ENCODE results near the gene SLAMF6. TPM values are rescaled to one million over a fixed set of nuclear protein-coding genes. Genes with fewer than 3 reads are reported as not detected.

Gene SLAMF6
- total and polyA plus RNA-seq, 3 donors from 2014 or later: 0.68 to 2.3 (median 1.6) TPM

- WGBS, 2 donors: 92 to 96% methylated on average over 6 of the region's 6 CpGs
Observed at GRCh38 chr1:160465123-160465522, 57.9 kb downstream of the SLAMF6 start.

GRCh38 chr1:160460683-160461287, 62.3 kb downstream of the SLAMF6 start:
- intact Hi-C loops (cut with DNase I; ENCODE audit: low total_unique reads): no loop called here
- no peak for DNase-seq
- WGBS, 2 donors: 66 to 67% methylated on average over 4 of the region's 4 CpGs
- no peaks in the 10 kb centered on the region for H3K9me3 ChIP-seq
- no peak overlapping the region for H3K4me3 ChIP-seq
- TF ChIP-seq CTCF (IDR thresholded peaks at IDR 0.05): no peak
- TF ChIP-seq POLR2A (IDR thresholded peaks at IDR 0.05): no peak
- H3K4me1 ChIP-seq: no peaks in the 10 kb centered on the region
- no peaks in the 10 kb centered on the region for H3K36me3 ChIP-seq (ENCODE audit: low read depth, missing control alignments)
- H3K27me3 ChIP-seq: no peaks in the 10 kb centered on the region
- H3K27ac ChIP-seq: no peak overlapping the region

More at GRCh38 chr1:160465123-160465522, 57.9 kb downstream of the SLAMF6 start:
- H3K36me3 ChIP-seq (ENCODE audit: low read depth, missing control alignments): no peaks in the 10 kb centered on the region
- intact Hi-C loops (cut with DNase I; ENCODE audit: low total_unique reads): no loop called here
- no peak for DNase-seq
- H3K4me3 ChIP-seq: no peak overlapping the region
- no peak overlapping the region for H3K27ac ChIP-seq
- no peaks in the 10 kb centered on the region for H3K4me1 ChIP-seq
- no peak for TF ChIP-seq POLR2A (IDR thresholded peaks at IDR 0.05)
- no peak for TF ChIP-seq CTCF (IDR thresholded peaks at IDR 0.05)
- H3K9me3 ChIP-seq: no peaks in the 10 kb centered on the region
- H3K27me3 ChIP-seq: no peaks in the 10 kb centered on the region

DNA sequence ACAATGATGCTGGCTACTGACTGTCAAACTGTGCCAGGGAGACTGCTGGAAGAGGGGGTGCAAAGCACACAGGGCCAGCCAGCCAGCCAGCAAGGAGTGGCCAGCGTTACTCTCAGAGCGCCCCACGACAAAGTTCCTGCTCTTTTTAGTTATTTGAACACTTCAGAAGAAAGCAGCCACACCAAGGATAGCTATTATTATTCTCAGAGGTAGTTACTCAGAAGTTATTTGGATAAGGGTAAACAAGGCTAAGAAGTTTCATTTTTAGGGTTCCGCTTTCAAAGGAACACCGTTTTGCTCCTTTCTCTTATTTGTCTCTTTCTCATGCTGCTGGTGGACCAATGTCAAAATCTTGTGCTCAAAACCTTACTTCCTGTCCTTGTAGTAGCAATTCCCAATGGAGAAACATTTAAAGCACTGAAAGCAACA, 62.8 kb downstream of the SLAMF6 start:
- intact Hi-C loops (cut with DNase I; ENCODE audit: low total_unique reads): no loop called here

GRCh38 chr1:160459687-160460086, 63.4 kb downstream of the SLAMF6 start:
- DNase-seq: no peak
- H3K9me3 ChIP-seq: no peaks in the 10 kb centered on the region
- H3K36me3 ChIP-seq (ENCODE audit: low read depth, missing control alignments): no peaks in the 10 kb centered on the region
- H3K4me1 ChIP-seq: no peaks in the 10 kb centered on the region
- H3K27me3 ChIP-seq: no peaks in the 10 kb centered on the region
- intact Hi-C loops (cut with DNase I; ENCODE audit: low total_unique reads): no loop called here
- no peak for TF ChIP-seq POLR2A (IDR thresholded peaks at IDR 0.05)
- no peak for TF ChIP-seq CTCF (IDR thresholded peaks at IDR 0.05)
- no peak overlapping the region for H3K4me3 ChIP-seq
- 83 to 88% methylated on average over 2 of the region's 2 CpGs for WGBS, 2 donors
- no peak overlapping the region for H3K27ac ChIP-seq

More for the DNA sequence above, 62.8 kb downstream of the SLAMF6 start:
- WGBS, 2 donors: 72 to 76% methylated on average over 5 of the region's 5 CpGs
- Histone ChIP-seq H3K36me3 (ENCODE audit: low read depth, missing control alignments) (no peaks in the 10 kb centered on the region), H3K9me3 (no peaks in the 10 kb centered on the region), H3K4me1 (no peaks in the 10 kb centered on the region), H3K27ac (no peak overlapping the region), H3K4me3 (no peak overlapping the region), H3K27me3 (no peaks in the 10 kb centered on the region)
- no peak for TF ChIP-seq POLR2A (IDR thresholded peaks at IDR 0.05)
- TF ChIP-seq CTCF (IDR thresholded peaks at IDR 0.05): no peak
- no peak for DNase-seq

DNA sequence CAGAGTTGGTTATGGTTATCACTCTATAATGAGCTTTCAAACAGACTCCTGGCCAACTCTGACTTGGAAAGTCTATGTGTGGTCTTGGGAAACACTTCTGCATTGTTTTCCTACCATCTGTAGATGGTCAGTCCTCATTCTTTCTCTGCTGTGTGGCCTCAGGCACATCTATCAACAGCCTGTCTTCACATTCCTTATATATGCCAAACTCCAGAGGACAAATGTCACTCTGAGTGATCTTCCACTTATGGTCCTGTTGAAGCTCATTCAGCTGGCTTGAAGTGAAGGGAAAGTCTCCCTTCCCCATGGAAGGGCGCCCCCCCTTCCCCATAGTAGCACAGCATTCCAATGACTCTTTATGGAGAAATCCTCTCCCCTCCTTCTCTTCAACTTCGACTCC, 64.0 kb downstream of the SLAMF6 start:
- intact Hi-C loops (cut with DNase I; ENCODE audit: low total_unique reads): no loop called here
- no peak for DNase-seq
- WGBS, 2 donors: 68 to 76% methylated on average over 2 of the region's 2 CpGs

More for the DNA sequence above, 64.0 kb downstream of the SLAMF6 start:
- no peaks in the 10 kb centered on the region for H3K27me3 ChIP-seq
- H3K36me3 ChIP-seq (ENCODE audit: low read depth, missing control alignments): no peaks in the 10 kb centered on the region
- no peaks in the 10 kb centered on the region for H3K4me1 ChIP-seq
- TF ChIP-seq POLR2A (IDR thresholded peaks at IDR 0.05) (no peak), CTCF (IDR thresholded peaks at IDR 0.05) (no peak)
- H3K4me3 ChIP-seq: no peak overlapping the region
- H3K27ac ChIP-seq: no peak overlapping the region
- H3K9me3 ChIP-seq: no peaks in the 10 kb centered on the region

Data from testis (tissue), 3 donors.